HepG2 (cell line): ENCODE results near the gene HDAC3. TPM values are rescaled to one million over a fixed set of nuclear protein-coding genes. Genes with fewer than 3 reads are reported as not detected.

Experiments
- BCL6 ChIP-seq: IDR thresholded peaks from 2 replicates; pipeline ENCODE4 v1.6.1; 2016; ENCODE audit warnings: missing genetic modification reagents, missing compliant biosample characterization
- BRCA1 ChIP-seq: sonication (generic); formaldehyde crosslinking; IDR thresholded peaks from 2 replicates; pipeline ENCODE4 v1.4.0; 2020; ENCODE audit warnings: missing genetic modification reagents
- CBX1 ChIP-seq: IDR thresholded peaks from one replicate; pipeline ENCODE4 v1.6.1; 2016; ENCODE audit warnings: antibody characterized with exemption, low read depth
- EP300 ChIP-seq, 3 experiments: sonication (generic) in 1 of 3; formaldehyde crosslinking in 1 of 3; IDR thresholded peaks; 2 replicates each; pipeline versions ENCODE4 v1.5.1 to v1.6.1; 2011 to 2020; ENCODE audit warnings: low read depth in 2 of 3, low read length in 2 of 3, borderline replicate concordance in 1 of 3, improper control_type of control experiment in 1 of 3, mild to moderate bottlenecking in 1 of 3, missing genetic modification reagents in 1 of 3, moderate library complexity in 1 of 3
- FOXA3 ChIP-seq: IDR thresholded peaks from 2 replicates; pipeline ENCODE4 v1.6.1; 2016; ENCODE audit warnings: missing genetic modification reagents, missing compliant biosample characterization
- GPN1 ChIP-seq: sonication (generic); formaldehyde crosslinking; IDR thresholded peaks from 2 replicates; pipeline ENCODE4 v1.5.1; 2020; ENCODE audit warnings: missing genetic modification reagents, borderline replicate concordance
- HNF4G ChIP-seq, 2 experiments: sonication (generic) in 1 of 2; formaldehyde crosslinking in 1 of 2; IDR thresholded peaks; 2 replicates each; pipeline versions ENCODE4 v1.4.0 to v1.6.1; 2011 to 2020; ENCODE audit warnings: borderline replicate concordance in 2 of 2, low read depth in 2 of 2, mild to moderate bottlenecking in 2 of 2, low read length in 1 of 2, missing genetic modification reagents in 1 of 2, moderate library complexity in 1 of 2
- HNRNPLL ChIP-seq: fragments of 200-400 bp; formaldehyde crosslinking; IDR thresholded peaks from 2 replicates; pipeline ENCODE4 v1.6.1; 2017; ENCODE audit warnings: mild to moderate bottlenecking, low read depth, low read length; ENCODE audit not compliant: poor library complexity, severe bottlenecking
- HNRNPUL1 ChIP-seq: fragments of 200-400 bp; formaldehyde crosslinking; IDR thresholded peaks from 2 replicates; pipeline ENCODE4 v1.6.1; 2017; ENCODE audit warnings: low read depth, mild to moderate bottlenecking, low read length, moderate library complexity
- POLR2G ChIP-seq: fragments of 200-400 bp; formaldehyde crosslinking; IDR thresholded peaks from 2 replicates; pipeline ENCODE4 v1.6.1; 2018; ENCODE audit warnings: mild to moderate bottlenecking, low read depth, low read length, moderate library complexity
- SMAD1 ChIP-seq: sonication (generic); formaldehyde crosslinking; IDR thresholded peaks from 2 replicates; pipeline ENCODE4 v1.4.0; 2020; ENCODE audit warnings: missing genetic modification reagents, low read depth, mild to moderate bottlenecking, borderline replicate concordance
- ZFP41 ChIP-seq: sonication (generic); formaldehyde crosslinking; IDR thresholded peaks from 2 replicates; pipeline ENCODE4 v1.4.0; 2020; ENCODE audit warnings: mild to moderate bottlenecking, missing genetic modification reagents, borderline replicate concordance
- ZNF232 ChIP-seq: sonication (generic); formaldehyde crosslinking; IDR thresholded peaks from 2 replicates; pipeline ENCODE4 v1.4.0; 2020; ENCODE audit warnings: missing genetic modification reagents, borderline replicate concordance
- ZNF652 ChIP-seq: IDR thresholded peaks from 2 replicates; pipeline ENCODE4 v1.6.1; 2016; ENCODE audit warnings: low read depth, borderline replicate concordance
- ZNF670 ChIP-seq: sonication (generic); formaldehyde crosslinking; IDR thresholded peaks from 2 replicates; pipeline ENCODE4 v1.8.0; 2022; ENCODE audit warnings: mild to moderate bottlenecking, missing genetic modification reagents, borderline replicate concordance
- polyA plus RNA-seq, 8 experiments: library from polyadenylated mRNA; depleted of rRNA in 3 of 8; stranded (reverse) in 7 of 8; unstranded in 1 of 8; fragments of >200 nt; fragmentation: Illumina TruSeq in 4 of 8; extraction: Trizol in 4 of 8; gene quantifications; 2 replicates each; pipeline versions ENCODE4 v1.2.1 to v1.2.3, GENCODE V29; 2011 to 2016; ENCODE audit warnings: low read depth in 4 of 8, missing spikeins in 1 of 8, mixed read lengths in 1 of 8; ENCODE audit not compliant: insufficient read depth in 1 of 8
- total RNA-seq, 5 experiments: library from RNA; depleted of rRNA; stranded (reverse); fragments of >200 nt; fragmentation: Illumina TruSeq; extraction: Trizol; gene quantifications; 2 replicates each; pipeline ENCODE4 v1.2.3, GENCODE V29; 2016; ENCODE audit warnings: low read depth in 1 of 5
- TF ChIP-seq, protein P1 (sequence below): IDR thresholded peaks from 2 replicates; pipeline ENCODE4 v1.6.1; 2016
- TF ChIP-seq, protein P2 (sequence below): sonication (generic); formaldehyde crosslinking; conservative IDR thresholded peaks from 2 replicates; pipeline ENCODE4 v1.4.0; 2020; ENCODE audit warnings: mild to moderate bottlenecking, missing genetic modification reagents, moderate library complexity
- TF ChIP-seq, protein P3 (sequence below), 2 experiments: fragments of 450-650 bp in 1 of 2; sonication (generic) in 1 of 2; formaldehyde crosslinking; IDR thresholded peaks; 2 replicates each; pipeline versions ENCODE4 v1.5.0 to v1.8.0; 2020 to 2022; ENCODE audit warnings: mild to moderate bottlenecking in 1 of 2, missing genetic modification reagents in 1 of 2
- TF ChIP-seq, protein P4 (sequence below): sonication (generic); formaldehyde crosslinking; IDR thresholded peaks from 2 replicates; pipeline ENCODE4 v1.4.0; 2020; ENCODE audit warnings: missing genetic modification reagents

HDAC3 gene
- total and polyA plus RNA-seq, 2 of the 13 experiments (the other 11 are each of a cell fraction or from before 2014, with no cell fraction given) = 84.0 to 94.1 TPM

DNA sequence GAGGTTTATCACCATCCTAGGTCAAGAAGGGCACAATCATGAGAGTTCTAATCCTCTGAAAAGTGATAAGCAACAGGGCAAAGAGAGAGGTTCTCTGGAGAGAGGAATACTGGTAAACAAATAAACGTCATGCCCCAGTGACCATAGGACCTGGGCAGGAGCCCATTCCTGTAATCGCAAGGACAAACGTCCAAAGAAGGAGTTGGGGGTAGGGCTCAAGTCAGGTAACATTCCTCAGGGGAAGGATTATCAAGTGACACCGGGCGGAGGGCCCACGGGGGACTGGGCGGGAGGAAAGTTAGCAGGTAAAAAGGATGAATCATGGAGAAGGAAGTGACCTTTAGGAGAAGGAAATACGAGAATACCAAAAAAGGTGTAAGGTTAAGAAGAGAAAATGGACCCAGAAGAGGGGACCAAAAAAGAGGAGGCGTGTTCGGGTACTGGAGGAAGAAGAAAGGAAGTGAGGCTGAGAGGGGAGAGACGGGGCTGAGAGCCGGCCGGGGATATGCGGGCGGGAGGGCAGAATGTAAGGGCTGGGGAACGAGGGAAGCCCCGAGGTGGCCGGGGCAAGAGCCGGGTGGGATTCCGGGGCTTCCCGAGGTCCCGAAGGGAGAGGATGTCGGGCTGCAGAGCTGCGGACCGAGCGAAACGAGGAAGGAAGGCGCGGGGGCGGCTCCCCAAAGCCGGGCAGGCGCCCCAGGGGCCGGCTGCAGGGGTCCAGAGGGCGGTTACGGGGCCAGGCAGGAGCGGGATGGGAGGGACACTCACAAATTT, 18.4 kb downstream of the HDAC3 start (continued):
- TF ChIP-seq, protein P1, sequence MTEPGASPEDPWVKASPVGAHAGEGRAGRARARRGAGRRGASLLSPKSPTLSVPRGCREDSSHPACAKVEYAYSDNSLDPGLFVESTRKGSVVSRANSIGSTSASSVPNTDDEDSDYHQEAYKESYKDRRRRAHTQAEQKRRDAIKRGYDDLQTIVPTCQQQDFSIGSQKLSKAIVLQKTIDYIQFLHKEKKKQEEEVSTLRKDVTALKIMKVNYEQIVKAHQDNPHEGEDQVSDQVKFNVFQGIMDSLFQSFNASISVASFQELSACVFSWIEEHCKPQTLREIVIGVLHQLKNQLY (CRISPR knock-in tag) = no peak
- TF ChIP-seq EP300 (IDR thresholded peaks at IDR 0.05; ENCODE audit: low read depth in 2 of 2, low read length in 2 of 2) (no peak), EP300 (CRISPR knock-in tag; IDR thresholded peaks at IDR 0.05; ENCODE audit: borderline replicate concordance) (no peak), ZFP41 (CRISPR knock-in tag) (no peak), ZNF232 (no peak), ZNF670 (CRISPR knock-in tag) (peak; percentile 50; the same call in 1 of the 2 replicates), FOXA3 (CRISPR knock-in tag) (peak; percentile 24; the same call in 1 of the 2 replicates), POLR2G (no peak), SMAD1 (no peak), HNRNPLL (no peak), GPN1 (no peak), HNRNPUL1 (no peak), BRCA1 (CRISPR knock-in tag) (no peak), CBX1 (no peak), HNF4G (IDR thresholded peaks at IDR 0.05; ENCODE audit: borderline replicate concordance, low read depth, low read length) (no peak), HNF4G (CRISPR knock-in tag; IDR thresholded peaks at IDR 0.05; ENCODE audit: borderline replicate concordance, low read depth) (no peak), ZNF652 (no peak), BCL6 (CRISPR knock-in tag) (0 out of 2 replicates have a peak, but pooled peaks have one; percentile 18)
- TF ChIP-seq, protein P2, sequence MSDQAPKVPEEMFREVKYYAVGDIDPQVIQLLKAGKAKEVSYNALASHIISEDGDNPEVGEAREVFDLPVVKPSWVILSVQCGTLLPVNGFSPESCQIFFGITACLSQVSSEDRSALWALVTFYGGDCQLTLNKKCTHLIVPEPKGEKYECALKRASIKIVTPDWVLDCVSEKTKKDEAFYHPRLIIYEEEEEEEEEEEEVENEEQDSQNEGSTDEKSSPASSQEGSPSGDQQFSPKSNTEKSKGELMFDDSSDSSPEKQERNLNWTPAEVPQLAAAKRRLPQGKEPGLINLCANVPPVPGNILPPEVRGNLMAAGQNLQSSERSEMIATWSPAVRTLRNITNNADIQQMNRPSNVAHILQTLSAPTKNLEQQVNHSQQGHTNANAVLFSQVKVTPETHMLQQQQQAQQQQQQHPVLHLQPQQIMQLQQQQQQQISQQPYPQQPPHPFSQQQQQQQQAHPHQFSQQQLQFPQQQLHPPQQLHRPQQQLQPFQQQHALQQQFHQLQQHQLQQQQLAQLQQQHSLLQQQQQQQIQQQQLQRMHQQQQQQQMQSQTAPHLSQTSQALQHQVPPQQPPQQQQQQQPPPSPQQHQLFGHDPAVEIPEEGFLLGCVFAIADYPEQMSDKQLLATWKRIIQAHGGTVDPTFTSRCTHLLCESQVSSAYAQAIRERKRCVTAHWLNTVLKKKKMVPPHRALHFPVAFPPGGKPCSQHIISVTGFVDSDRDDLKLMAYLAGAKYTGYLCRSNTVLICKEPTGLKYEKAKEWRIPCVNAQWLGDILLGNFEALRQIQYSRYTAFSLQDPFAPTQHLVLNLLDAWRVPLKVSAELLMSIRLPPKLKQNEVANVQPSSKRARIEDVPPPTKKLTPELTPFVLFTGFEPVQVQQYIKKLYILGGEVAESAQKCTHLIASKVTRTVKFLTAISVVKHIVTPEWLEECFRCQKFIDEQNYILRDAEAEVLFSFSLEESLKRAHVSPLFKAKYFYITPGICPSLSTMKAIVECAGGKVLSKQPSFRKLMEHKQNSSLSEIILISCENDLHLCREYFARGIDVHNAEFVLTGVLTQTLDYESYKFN (CRISPR knock-in tag) = peak; percentile 37; the same call in 1 of the 2 replicates
- TF ChIP-seq, protein P3, sequence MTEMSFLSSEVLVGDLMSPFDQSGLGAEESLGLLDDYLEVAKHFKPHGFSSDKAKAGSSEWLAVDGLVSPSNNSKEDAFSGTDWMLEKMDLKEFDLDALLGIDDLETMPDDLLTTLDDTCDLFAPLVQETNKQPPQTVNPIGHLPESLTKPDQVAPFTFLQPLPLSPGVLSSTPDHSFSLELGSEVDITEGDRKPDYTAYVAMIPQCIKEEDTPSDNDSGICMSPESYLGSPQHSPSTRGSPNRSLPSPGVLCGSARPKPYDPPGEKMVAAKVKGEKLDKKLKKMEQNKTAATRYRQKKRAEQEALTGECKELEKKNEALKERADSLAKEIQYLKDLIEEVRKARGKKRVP (CRISPR knock-in tag; IDR thresholded peaks at IDR 0.05) = peak in 1 of 2 experiments; percentile 44; a peak in 2 of 4 replicates
- TF ChIP-seq, protein P4, sequence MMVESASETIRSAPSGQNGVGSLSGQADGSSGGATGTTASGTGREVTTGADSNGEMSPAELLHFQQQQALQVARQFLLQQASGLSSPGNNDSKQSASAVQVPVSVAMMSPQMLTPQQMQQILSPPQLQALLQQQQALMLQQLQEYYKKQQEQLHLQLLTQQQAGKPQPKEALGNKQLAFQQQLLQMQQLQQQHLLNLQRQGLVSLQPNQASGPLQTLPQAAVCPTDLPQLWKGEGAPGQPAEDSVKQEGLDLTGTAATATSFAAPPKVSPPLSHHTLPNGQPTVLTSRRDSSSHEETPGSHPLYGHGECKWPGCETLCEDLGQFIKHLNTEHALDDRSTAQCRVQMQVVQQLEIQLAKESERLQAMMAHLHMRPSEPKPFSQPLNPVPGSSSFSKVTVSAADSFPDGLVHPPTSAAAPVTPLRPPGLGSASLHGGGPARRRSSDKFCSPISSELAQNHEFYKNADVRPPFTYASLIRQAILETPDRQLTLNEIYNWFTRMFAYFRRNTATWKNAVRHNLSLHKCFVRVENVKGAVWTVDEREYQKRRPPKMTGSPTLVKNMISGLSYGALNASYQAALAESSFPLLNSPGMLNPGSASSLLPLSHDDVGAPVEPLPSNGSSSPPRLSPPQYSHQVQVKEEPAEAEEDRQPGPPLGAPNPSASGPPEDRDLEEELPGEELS (CRISPR knock-in tag) = no peak
